Hippocampal formation (tissue), 2 donors: ENCODE data around the gene ACTBL2.

ENCODE experiments used
- DNase-seq, 2 donors: peaks; one replicate each; lab custom pipeline; 2025; lab: John Stamatoyannopoulos, UW

Gene ACTBL2

GRCh38 chr5:57448751-57449150 lies 33.9 kb downstream of the ACTBL2 start:
- no peak for DNase-seq

DNA sequence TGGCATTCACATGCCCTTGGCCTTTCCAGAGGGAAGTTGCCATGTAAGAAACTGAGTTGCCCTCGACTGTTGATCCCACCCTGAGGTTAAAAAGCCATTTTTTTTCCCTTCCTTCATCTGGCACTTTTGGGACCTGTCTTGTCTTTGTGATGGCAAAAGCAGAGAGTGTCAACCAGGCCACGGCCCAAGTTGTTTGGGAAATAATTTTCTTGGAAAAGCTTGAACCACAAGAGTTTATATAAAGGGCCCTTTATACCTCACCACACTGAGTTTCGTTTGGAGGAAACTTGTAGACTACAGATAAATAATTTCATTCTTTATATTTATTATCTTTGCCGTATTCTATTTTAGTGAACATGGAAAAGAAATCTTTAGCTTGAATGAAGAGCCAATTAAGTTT lies 34.3 kb downstream of the ACTBL2 start:
- no peak for DNase-seq

GRCh38 chr5:57447658-57448057 lies 35.0 kb downstream of the ACTBL2 start:
- no peak for DNase-seq

DNA sequence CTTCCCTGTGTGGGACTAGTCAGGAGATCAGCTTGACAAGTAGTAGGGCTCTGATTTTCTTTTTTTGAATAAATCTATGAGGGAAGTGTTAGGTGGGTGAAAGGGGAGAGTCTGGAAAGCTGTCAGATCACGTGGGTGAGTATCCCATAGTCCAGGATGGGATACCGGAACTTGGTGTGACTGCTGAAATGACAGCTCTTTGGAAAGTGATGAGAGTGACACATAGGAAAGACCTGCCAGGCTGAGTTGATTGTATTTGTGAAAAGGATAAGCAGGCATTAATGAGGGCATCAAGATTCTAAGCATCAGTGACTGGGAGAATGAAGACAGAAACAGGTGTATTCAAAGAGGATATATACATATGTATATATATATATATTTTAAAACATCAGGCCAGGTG lies 35.6 kb downstream of the ACTBL2 start:
- DNase-seq, result no peak

- no peak for DNase-seq
Measured at GRCh38 chr5:57445705-57446037, 36.9 kb downstream of the ACTBL2 start.

- no peak for DNase-seq
Measured at GRCh38 chr5:57445006-57445704, 37.5 kb downstream of the ACTBL2 start.

- no peak for DNase-seq
Measured at GRCh38 chr5:57442080-57442839, 40.4 kb downstream of the ACTBL2 start.

DNA sequence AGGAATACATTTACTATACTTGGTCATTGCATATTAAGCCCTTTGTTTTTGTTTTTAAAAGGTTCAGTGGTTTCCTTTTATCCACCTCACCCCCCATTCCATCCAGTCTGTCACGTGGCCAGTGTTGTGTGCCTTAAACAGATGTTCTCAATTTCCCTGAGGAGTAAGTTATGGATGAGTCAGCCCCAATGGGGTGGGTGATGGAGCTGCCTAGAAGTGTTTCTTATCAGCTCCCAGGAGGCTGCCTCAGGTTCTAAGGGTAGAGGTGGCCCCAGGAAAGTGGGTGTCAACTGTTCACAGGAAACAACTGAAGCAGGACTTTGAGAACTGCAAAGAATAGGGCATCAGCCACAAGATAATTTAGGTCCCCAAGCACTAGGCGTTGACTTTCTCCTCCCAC lies 41.1 kb downstream of the ACTBL2 start:
- DNase-seq, result no peak

DNA sequence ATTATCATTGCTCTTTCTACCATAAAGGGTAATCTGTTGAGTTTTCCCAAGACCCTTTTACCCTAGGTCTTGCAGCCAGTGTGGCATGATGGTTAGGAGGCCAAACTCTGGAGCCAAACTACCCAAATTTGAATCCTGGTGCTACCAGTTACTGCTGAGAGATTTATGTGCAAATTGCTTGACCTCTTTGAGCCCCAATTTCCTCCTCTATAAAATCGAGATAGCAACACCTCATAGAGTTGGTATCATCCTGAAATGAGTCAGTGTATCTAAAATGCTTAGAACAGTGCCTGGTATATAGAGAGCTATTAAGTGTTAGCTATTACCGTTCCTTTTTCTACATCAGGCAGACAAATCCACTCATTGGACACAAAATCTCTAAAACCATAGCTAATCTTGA lies 43.0 kb downstream of the ACTBL2 start:
- DNase-seq, result no peak

DNA sequence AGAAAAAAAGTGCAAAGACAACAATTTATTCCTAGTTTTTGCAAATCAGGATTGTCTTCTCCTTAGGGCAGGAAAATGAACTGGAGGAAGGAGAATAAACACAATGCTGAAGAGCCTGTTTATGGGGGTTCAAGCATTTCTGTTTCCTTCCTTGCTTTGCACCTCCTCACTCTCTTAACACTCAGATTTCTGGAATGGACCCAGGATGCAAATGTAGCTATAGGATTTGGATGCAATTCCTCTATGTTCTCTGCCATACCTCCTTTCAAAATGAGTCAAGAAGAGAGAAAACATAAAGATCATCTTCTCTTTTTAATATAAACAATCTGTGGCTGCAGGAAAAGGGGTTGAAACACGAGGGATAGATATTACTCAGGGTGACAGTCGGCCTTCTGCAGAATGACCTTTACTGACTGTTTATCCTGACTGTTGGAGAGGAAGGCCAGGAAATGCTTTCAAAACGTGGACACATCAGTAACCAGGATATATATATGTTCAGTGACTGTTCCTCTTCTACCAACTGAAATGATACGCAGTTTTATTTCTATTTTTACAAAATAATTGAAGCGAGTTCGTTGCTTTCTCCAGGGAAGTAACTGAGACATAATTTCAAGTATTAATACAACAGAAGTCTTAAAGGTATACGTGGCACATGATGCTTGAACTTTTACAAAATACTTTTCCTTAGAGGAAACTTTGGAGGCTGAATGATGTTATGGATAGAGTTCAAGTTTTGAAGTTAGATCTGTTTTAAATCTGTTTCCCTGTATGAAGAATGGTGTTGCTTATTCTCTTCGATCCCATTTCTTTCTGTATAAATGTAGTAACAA lies 44.4 kb downstream of the ACTBL2 start:
- no peak for DNase-seq

DNA sequence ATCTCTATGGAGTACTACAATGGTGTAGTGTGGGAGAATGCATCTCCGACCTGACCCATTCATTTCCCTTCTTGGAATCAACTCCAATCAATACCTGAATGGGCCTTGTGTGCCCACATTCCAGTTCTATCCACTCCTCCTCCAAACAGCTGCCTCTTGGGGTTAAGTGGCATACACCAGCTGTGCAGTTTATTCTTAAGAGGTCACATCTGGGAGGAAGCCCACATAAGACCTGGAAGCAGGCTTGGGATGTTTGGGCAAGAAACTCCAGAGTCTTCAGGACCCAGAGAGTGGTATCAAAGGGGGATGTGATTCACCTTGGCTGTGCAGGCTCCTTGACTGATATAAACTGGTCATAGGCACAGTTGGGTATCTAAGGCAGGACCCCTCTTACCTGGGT lies 46.0 kb downstream of the ACTBL2 start:
- DNase-seq, result no peak

DNA sequence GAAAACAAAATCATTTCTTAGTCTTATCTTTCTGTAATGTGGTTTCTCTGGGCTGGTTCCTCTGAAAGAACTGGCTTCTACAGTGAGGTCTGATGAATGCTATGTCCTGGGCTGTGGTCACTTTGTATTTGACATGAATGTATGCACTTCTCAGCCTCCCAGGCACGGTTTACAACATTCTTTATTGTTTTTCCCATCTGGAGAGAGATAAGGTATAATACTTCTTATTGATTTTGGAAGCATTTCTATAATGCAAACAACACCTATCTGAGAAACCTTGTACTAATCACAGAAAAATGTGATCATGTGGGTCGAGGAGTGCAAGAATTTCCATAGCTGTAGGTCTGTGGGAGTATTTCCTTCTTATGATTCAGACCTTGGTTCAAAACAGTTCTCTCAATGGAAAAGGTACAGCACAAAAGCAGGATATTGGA lies 46.9 kb downstream of the ACTBL2 start:
- no peak for DNase-seq

- DNase-seq, result no peak
Measured at GRCh38 chr5:57434683-57435082, 47.9 kb downstream of the ACTBL2 start.

GRCh38 chr5:57434227-57434640 lies 48.4 kb downstream of the ACTBL2 start:
- no peak for DNase-seq

- DNase-seq, result no peak
Measured at GRCh38 chr5:57432876-57433275, 49.7 kb downstream of the ACTBL2 start.

GRCh38 chr5:57431759-57432158 lies 50.9 kb downstream of the ACTBL2 start:
- no peak for DNase-seq
